NCI-H1417 treated with DMSO at 0.1 percent for 48 hours (cell line): ENCODE data around the gene THUMPD1.
"Not testable (repeated sequence)": the region's sequence is repeated elsewhere in the genome, so short reads cannot be mapped to it uniquely, and the experiment has no call there.

ENCODE experiments used
- DNase-seq: peaks from one replicate; lab custom pipeline; 2025; lab: John Stamatoyannopoulos, UW

Gene THUMPD1

GRCh38 chr16:20741554-20742285 is at the start of gene THUMPD1:
Gene THUMPD1, minus strand, starts transcription at chr16:20741818. Its CDS starts 79 bp downstream, at chr16:20741739.
- peak; percentile 73 for DNase-seq

- DNase-seq, result no peak
Observed at GRCh38 chr16:20789130-20789529, 47.5 kb upstream of the THUMPD1 start.

GRCh38 chr16:20784204-20784603 is 42.6 kb upstream of the THUMPD1 start:
- no peak for DNase-seq

GRCh38 chr16:20782470-20782869 is 40.9 kb upstream of the THUMPD1 start:
- no peak for DNase-seq

GRCh38 chr16:20781697-20782096 is 40.1 kb upstream of the THUMPD1 start:
- DNase-seq, result no peak

- no peak for DNase-seq
Observed at GRCh38 chr16:20774703-20775362, 33.2 kb upstream of the THUMPD1 start.

- DNase-seq, result no peak
Observed at GRCh38 chr16:20773679-20774078, 32.1 kb upstream of the THUMPD1 start.

- DNase-seq, result no peak
Observed at GRCh38 chr16:20768818-20769217, 27.2 kb upstream of the THUMPD1 start.

- no peak for DNase-seq
Observed at GRCh38 chr16:20768121-20768520, 26.5 kb upstream of the THUMPD1 start.

GRCh38 chr16:20767577-20767976 is 26.0 kb upstream of the THUMPD1 start:
- DNase-seq, result no peak

GRCh38 chr16:20766294-20766693 is 24.7 kb upstream of the THUMPD1 start:
- DNase-seq, result no peak

GRCh38 chr16:20765732-20766131 is 24.1 kb upstream of the THUMPD1 start:
- DNase-seq, result no peak

GRCh38 chr16:20764448-20764847 is 22.8 kb upstream of the THUMPD1 start:
- DNase-seq, result not testable (repeated sequence)

GRCh38 chr16:20763461-20764232 is 22.0 kb upstream of the THUMPD1 start, which contains the start of gene ACSM3:
Gene ACSM3, plus strand, starts transcription at chr16:20764014. Its CDS starts 6,021 bp downstream, at chr16:20770035.
- DNase-seq, result no peak

- no peak for DNase-seq
Observed at GRCh38 chr16:20762404-20763123, 20.9 kb upstream of the THUMPD1 start.

- DNase-seq, result no peak
Observed at GRCh38 chr16:20761175-20761574, 19.6 kb upstream of the THUMPD1 start.

- DNase-seq, result no peak
Observed at GRCh38 chr16:20760346-20760745, 18.7 kb upstream of the THUMPD1 start.

GRCh38 chr16:20755799-20756198 is 14.2 kb upstream of the THUMPD1 start:
- not testable (repeated sequence) for DNase-seq

GRCh38 chr16:20755238-20755637 is 13.6 kb upstream of the THUMPD1 start:
- no peak for DNase-seq

- DNase-seq, result no peak
Observed at GRCh38 chr16:20753727-20754126, 12.1 kb upstream of the THUMPD1 start.

GRCh38 chr16:20750558-20750957 is 8.9 kb upstream of the THUMPD1 start:
- DNase-seq, result no peak

- DNase-seq, result no peak
Observed at GRCh38 chr16:20749474-20749873, 7.9 kb upstream of the THUMPD1 start.
